Measurements from ENCODE around the gene MVB12B. TPM values are rescaled to one million over a fixed set of nuclear protein-coding genes. Genes with fewer than 3 reads are reported as not detected.

Gene MVB12B
- total and polyA plus RNA-seq, 2 of the 13 experiments (the other 11 are each of a cell fraction or from before 2014, with no cell fraction given): 12.1 to 30.1 TPM

DNA sequence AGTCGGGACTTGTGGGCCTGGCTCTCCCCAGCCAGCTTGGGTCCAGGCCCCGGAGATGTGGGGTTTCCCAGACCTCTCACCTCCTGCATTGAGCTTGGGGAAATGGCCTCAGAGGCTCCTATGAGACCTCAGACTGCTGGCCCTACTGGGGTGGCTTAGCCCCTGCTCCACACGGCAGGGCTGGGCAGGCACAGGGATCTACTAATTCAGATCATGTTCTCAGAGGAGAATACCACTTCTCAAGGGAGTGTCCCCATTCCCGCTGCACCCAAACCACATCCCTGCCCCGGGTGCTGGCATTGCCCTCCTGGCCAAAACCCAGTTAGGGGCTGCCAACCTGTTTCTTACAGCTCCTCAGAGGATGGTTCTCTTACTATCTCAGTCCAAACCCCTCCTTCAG lies 205.0 kb downstream of the MVB12B start:
- DNase-seq (ENCODE audit: low spot score) (no peak), ATAC-seq (no peak), FAIRE-seq (no peak)
- WGBS (ENCODE audit: low lambda C conversion rate): 24% methylated on average over 4 of the region's 5 CpGs
- BruUV-seq (replicated peaks): no TSS peak
- H3K9ac ChIP-seq (ENCODE audit: insufficient read depth, low read depth, low read length): no peak overlapping the region
- H3K27me3 ChIP-seq (ENCODE audit: control insufficient read depth in 1 of 2, insufficient read depth in 2 of 2, low read length in 2 of 2): no peaks in the 10 kb centered on the region
- in situ Hi-C loops (cut with HindIII; ENCODE audit: extremely low pct_ligation_motif_present, low pct_unique_long_range_greater_than_20kb) (no loop called here), intact Hi-C loops (cut with micrococcal nuclease; ENCODE audit: unreplicated experiment) (no loop called here)
- TF ChIP-seq, protein P1, sequence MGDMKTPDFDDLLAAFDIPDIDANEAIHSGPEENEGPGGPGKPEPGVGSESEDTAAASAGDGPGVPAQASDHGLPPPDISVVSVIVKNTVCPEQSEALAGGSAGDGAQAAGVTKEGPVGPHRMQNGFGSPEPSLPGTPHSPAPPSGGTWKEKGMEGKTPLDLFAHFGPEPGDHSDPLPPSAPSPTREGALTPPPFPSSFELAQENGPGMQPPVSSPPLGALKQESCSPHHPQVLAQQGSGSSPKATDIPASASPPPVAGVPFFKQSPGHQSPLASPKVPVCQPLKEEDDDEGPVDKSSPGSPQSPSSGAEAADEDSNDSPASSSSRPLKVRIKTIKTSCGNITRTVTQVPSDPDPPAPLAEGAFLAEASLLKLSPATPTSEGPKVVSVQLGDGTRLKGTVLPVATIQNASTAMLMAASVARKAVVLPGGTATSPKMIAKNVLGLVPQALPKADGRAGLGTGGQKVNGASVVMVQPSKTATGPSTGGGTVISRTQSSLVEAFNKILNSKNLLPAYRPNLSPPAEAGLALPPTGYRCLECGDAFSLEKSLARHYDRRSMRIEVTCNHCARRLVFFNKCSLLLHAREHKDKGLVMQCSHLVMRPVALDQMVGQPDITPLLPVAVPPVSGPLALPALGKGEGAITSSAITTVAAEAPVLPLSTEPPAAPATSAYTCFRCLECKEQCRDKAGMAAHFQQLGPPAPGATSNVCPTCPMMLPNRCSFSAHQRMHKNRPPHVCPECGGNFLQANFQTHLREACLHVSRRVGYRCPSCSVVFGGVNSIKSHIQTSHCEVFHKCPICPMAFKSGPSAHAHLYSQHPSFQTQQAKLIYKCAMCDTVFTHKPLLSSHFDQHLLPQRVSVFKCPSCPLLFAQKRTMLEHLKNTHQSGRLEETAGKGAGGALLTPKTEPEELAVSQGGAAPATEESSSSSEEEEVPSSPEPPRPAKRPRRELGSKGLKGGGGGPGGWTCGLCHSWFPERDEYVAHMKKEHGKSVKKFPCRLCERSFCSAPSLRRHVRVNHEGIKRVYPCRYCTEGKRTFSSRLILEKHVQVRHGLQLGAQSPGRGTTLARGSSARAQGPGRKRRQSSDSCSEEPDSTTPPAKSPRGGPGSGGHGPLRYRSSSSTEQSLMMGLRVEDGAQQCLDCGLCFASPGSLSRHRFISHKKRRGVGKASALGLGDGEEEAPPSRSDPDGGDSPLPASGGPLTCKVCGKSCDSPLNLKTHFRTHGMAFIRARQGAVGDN (CRISPR knock-in tag; IDR thresholded peaks at IDR 0.05): 0 out of 2 replicates have a peak, but pooled peaks have one; percentile 3
- TF ChIP-seq KLF9 (CRISPR knock-in tag; IDR thresholded peaks at IDR 0.05; ENCODE audit: low read depth) (no peak), ZSCAN31 (CRISPR knock-in tag; IDR thresholded peaks at IDR 0.05; ENCODE audit: low read depth) (no peak), YY1 (IDR thresholded peaks at IDR 0.05; ENCODE audit: insufficient read depth, insufficient replicate concordance, low read depth, low read length) (no peak), ZBTB43 (CRISPR knock-in tag; conservative IDR thresholded peaks at IDR 0.05) (no peak), ZMYM2 (CRISPR knock-in tag; IDR thresholded peaks at IDR 0.05) (no peak)
- no peaks in the 10 kb centered on the region for H4K20me1 ChIP-seq (ENCODE audit: insufficient read depth, low read length)
- H2AFZ ChIP-seq (ENCODE audit: low read length): peak overlapping the region; percentile 48
- POLR2A ChIA-PET: no interaction called here
- no peaks in the 10 kb centered on the region for H3K79me2 ChIP-seq (ENCODE audit: insufficient read depth, low read length)
- H3K4me3 ChIP-seq (replicated peaks in 1 of 3; ENCODE audit: insufficient read depth in 1 of 3, low read depth in 2 of 3, low read length in 3 of 3): no peak overlapping the region
- H3K4me1 ChIP-seq (ENCODE audit: insufficient read depth, low read length): peaks cover 68% of the 10 kb centered on the region
- no peaks in the 10 kb centered on the region for H3K36me3 ChIP-seq (replicated peaks in 1 of 2; ENCODE audit: control insufficient read depth in 1 of 2, insufficient read depth in 2 of 2, low read length in 2 of 2)
- H3K4me2 ChIP-seq (ENCODE audit: low read depth, low read length): no peak overlapping the region
- peak overlapping the region; percentile 35 for H3K27ac ChIP-seq (ENCODE audit: extremely low read length, insufficient read depth, low read length)
- no peaks in the 10 kb centered on the region for H3K9me3 ChIP-seq (ENCODE audit: low read length)
- CTCF ChIA-PET (ENCODE audit: low intra/inter-chr PET ratio, low total read pairs): no interaction called here
